DMS153 treated with DMSO at 0.1 percent for 48 hours (cell line): ENCODE measurements around the gene ORAI2.
"Not testable (repeated sequence)": the region's sequence is repeated elsewhere in the genome, so short reads cannot be mapped to it uniquely, and the experiment has no call there.

Source experiments
- DNase-seq: peaks from one replicate; lab custom pipeline; 2025; ENCODE audit not compliant: unreplicated experiment; lab: John Stamatoyannopoulos, UW

ORAI2 gene

GRCh38 chr7:102468478-102469350 lies 35.3 kb downstream of the ORAI2 start:
- no peak for DNase-seq

- DNase-seq = no peak
Measured at GRCh38 chr7:102469351-102469971, 36.1 kb downstream of the ORAI2 start.

- DNase-seq = no peak
Measured at GRCh38 chr7:102469972-102470825, 36.8 kb downstream of the ORAI2 start.

GRCh38 chr7:102471791-102472125 lies 38.4 kb downstream of the ORAI2 start:
- DNase-seq = no peak

- DNase-seq = no peak
Measured at GRCh38 chr7:102472126-102473041, 39.0 kb downstream of the ORAI2 start.

GRCh38 chr7:102473271-102473991 lies 40.1 kb downstream of the ORAI2 start:
- no peak for DNase-seq

GRCh38 chr7:102474116-102474515 lies 40.7 kb downstream of the ORAI2 start:
- DNase-seq = not testable (repeated sequence)

- not testable (repeated sequence) for DNase-seq
Measured at GRCh38 chr7:102474736-102475435, 41.5 kb downstream of the ORAI2 start.

GRCh38 chr7:102478314-102479208 lies 45.2 kb downstream of the ORAI2 start, which contains the start of gene POLR2J:
TSS of gene POLR2J (minus strand) at chr7:102478922. CDS start at chr7:102478860, 62 bp downstream.
- not testable (repeated sequence) for DNase-seq

- DNase-seq = not testable (repeated sequence)
Measured at GRCh38 chr7:102479209-102479584, 45.8 kb downstream of the ORAI2 start.

GRCh38 chr7:102479982-102480637 lies 46.7 kb downstream of the ORAI2 start:
- not testable (repeated sequence) for DNase-seq

GRCh38 chr7:102481962-102482361 lies 48.6 kb downstream of the ORAI2 start:
- not testable (repeated sequence) for DNase-seq

GRCh38 chr7:102484317-102484716 lies 50.9 kb downstream of the ORAI2 start:
- DNase-seq = not testable (repeated sequence)

GRCh38 chr7:102490529-102491075 lies 57.2 kb downstream of the ORAI2 start:
- not testable (repeated sequence) for DNase-seq

GRCh38 chr7:102493220-102493935 lies 60.0 kb downstream of the ORAI2 start:
- not testable (repeated sequence) for DNase-seq

- DNase-seq = not testable (repeated sequence)
Measured at GRCh38 chr7:102494026-102494425, 60.7 kb downstream of the ORAI2 start.
